GM12891 (cell line): ENCODE results near the gene B3GALT4.

ENCODE experiments used
- POLR2A ChIP-seq: IDR thresholded peaks from 2 replicates; pipeline ENCODE4 v1.6.1; 2011; ENCODE audit warnings: low read depth, low read length, control low read depth
- POLR2AphosphoS5 ChIP-seq: IDR thresholded peaks from 2 replicates; pipeline ENCODE4 v1.6.1; 2011; ENCODE audit warnings: low read depth, low read length, control low read depth
- TAF1 ChIP-seq: IDR thresholded peaks from 2 replicates; pipeline ENCODE4 v1.6.1; 2011; ENCODE audit warnings: low read depth, low read length, control low read depth

- peak; percentile 44; the same call in 1 of the 2 replicates for TF ChIP-seq POLR2A
- no peak for TF ChIP-seq POLR2AphosphoS5
- no peak for TF ChIP-seq TAF1
These were observed 40.9 kb downstream of the B3GALT4 start, which contains the start of gene ZBTB22 for GRCh38 chr6:33317669-33318425.
